ENCODE measurements around the gene FBXW12. TPM values are rescaled to one million over a fixed set of nuclear protein-coding genes. Genes with fewer than 3 reads are reported as not detected.
A peak's percentile ranks its signal among the peaks of the same experiment; 100 is the strongest.

The FBXW12 gene
- total RNA-seq, 1 donor from 2014 or later = 0.23 TPM

GRCh38 chr3:48418651-48419050 is 46.6 kb downstream of the FBXW12 start:
- TF ChIP-seq CTCF (conservative IDR thresholded peaks at IDR 0.05; ENCODE audit: low read depth, low read length) = no peak
- no peak overlapping the region for H3K4me3 ChIP-seq (ENCODE audit: low read depth, low read length)

GRCh38 chr3:48419149-48419548 is 47.1 kb downstream of the FBXW12 start:
- H3K4me3 ChIP-seq (ENCODE audit: low read depth, low read length) = no peak overlapping the region
- DNase-seq (ENCODE audit: low read depth) = no peak
- TF ChIP-seq CTCF (conservative IDR thresholded peaks at IDR 0.05; ENCODE audit: low read depth, low read length) = no peak

More at GRCh38 chr3:48418651-48419050, 46.6 kb downstream of the FBXW12 start:
- no peak for DNase-seq (ENCODE audit: low read depth)

GRCh38 chr3:48419597-48419996 is 47.6 kb downstream of the FBXW12 start:
- no peak for DNase-seq (ENCODE audit: low read depth)
- no peak for TF ChIP-seq CTCF (conservative IDR thresholded peaks at IDR 0.05; ENCODE audit: low read depth, low read length)
- H3K4me3 ChIP-seq (ENCODE audit: low read depth, low read length) = no peak overlapping the region

- DNase-seq (ENCODE audit: low read depth) = no peak
- TF ChIP-seq CTCF (conservative IDR thresholded peaks at IDR 0.05; ENCODE audit: low read depth, low read length) = no peak
- no peak overlapping the region for H3K4me3 ChIP-seq (ENCODE audit: low read depth, low read length)
These were observed 48.5 kb downstream of the FBXW12 start for GRCh38 chr3:48420561-48420960.

GRCh38 chr3:48422272-48422671 is 50.3 kb downstream of the FBXW12 start:
- no peak for DNase-seq (ENCODE audit: low read depth)
- H3K4me3 ChIP-seq (ENCODE audit: low read depth, low read length) = no peak overlapping the region
- TF ChIP-seq CTCF (conservative IDR thresholded peaks at IDR 0.05; ENCODE audit: low read depth, low read length) = peak; percentile 20

- TF ChIP-seq CTCF (conservative IDR thresholded peaks at IDR 0.05; ENCODE audit: low read depth, low read length) = no peak
- DNase-seq (ENCODE audit: low read depth) = no peak
These were observed 50.7 kb downstream of the FBXW12 start for GRCh38 chr3:48422681-48423080.

GRCh38 chr3:48423241-48423882 is 51.3 kb downstream of the FBXW12 start:
- DNase-seq (ENCODE audit: low read depth) = no peak
- no peak overlapping the region for H3K4me3 ChIP-seq (ENCODE audit: low read depth, low read length)
- TF ChIP-seq CTCF (conservative IDR thresholded peaks at IDR 0.05; ENCODE audit: low read depth, low read length) = no peak

More at GRCh38 chr3:48422681-48423080, 50.7 kb downstream of the FBXW12 start:
- no peak overlapping the region for H3K4me3 ChIP-seq (ENCODE audit: low read depth, low read length)

Data from epithelial cell of proximal tubule (primary cell).